Type B pancreatic cell (in vitro differentiated cells): ENCODE data around the gene CFAP58. TPM values are rescaled to one million over a fixed set of nuclear protein-coding genes. Genes with fewer than 3 reads are reported as not detected.

ENCODE experiments used
- DNase-seq: peaks from one replicate; pipeline ENCODE4 v3.0.0; 2021; ENCODE audit warnings: mixed read lengths; ENCODE audit not compliant: unreplicated experiment; ENCODE audit errors: extremely low spot score
- H3K27ac Mint-ChIP-seq: 2 replicates; pipeline ENCODE4 v1.8.0; 2021; ENCODE audit warnings: mild to moderate bottlenecking, mixed read lengths
- H3K27me3 Mint-ChIP-seq: 2 replicates; pipeline ENCODE4 v1.8.0; 2021; ENCODE audit warnings: mixed read lengths
- H3K36me3 Mint-ChIP-seq: 2 replicates; pipeline ENCODE4 v1.8.0; 2021; ENCODE audit warnings: mixed read lengths
- H3K4me1 Mint-ChIP-seq: one replicate; pipeline ENCODE4 v1.8.0; 2021; ENCODE audit warnings: mixed read lengths; ENCODE audit not compliant: unreplicated experiment
- H3K4me3 Mint-ChIP-seq: 2 replicates; pipeline ENCODE4 v1.8.0; 2021; ENCODE audit warnings: mild to moderate bottlenecking, mixed read lengths
- H3K9me3 Mint-ChIP-seq: 2 replicates; pipeline ENCODE4 v1.8.0; 2021; ENCODE audit warnings: mixed read lengths
- total RNA-seq: library from RNA; stranded (reverse); gene quantifications from 2 replicates; pipeline ENCODE4 v1.2.1, GENCODE V29; 2021; ENCODE audit warnings: low replicate concordance
- TF ChIP-seq, protein P1 (sequence below): fragments of 200-600 bp; sonication (generic); conservative IDR thresholded peaks from 2 replicates; pipeline ENCODE4 v1.5.0; 2021; ENCODE audit warnings: antibody characterized with exemption, mild to moderate bottlenecking

The CFAP58 gene
- total RNA-seq, 1 donor from 2014 or later, result 0.34 TPM

DNA sequence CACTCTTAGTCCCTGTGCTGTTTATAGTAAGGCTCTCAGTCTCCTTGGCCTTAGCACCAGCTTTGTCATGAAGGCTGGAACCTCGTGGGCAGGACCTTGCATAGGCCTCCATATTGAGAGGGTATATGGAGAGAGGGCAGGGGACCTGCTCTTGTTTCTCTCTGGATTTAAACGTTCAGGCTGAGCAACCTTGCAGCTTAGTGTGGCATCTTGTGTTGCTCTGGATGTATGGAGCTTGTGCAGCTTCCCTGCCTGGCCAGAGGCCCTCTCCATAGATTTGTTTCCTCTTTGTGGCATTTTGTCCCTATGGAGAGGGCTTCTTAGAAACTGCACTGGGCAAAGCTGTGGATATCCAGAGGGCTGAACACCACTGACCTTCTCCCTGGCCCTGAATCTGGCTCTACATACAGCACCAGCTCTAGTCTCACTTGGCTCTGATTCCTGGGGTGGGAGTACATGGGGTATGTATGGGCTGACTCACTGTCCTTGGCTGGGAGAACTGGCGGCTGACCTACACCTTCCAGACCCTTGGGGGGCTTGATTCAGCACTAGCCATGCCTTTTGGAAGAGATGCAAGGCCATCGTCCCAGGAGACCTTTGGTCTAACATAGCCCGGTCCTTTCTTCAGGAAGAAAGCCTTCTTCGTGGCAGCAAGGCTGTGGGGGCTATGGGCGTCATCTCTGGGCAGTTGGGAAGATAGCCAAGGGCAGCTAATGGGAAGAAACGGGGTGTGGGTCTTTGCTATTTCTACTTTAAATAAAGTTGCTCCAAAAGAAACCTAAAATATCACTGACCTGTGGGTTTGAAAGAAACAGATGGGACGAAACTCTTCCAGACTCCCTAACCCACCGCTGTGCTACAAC is 45.8 kb upstream of the CFAP58 start:
- peaks cover 3% of the 10 kb centered on the region for H3K27me3 Mint-ChIP-seq
- no peak overlapping the region for H3K27ac Mint-ChIP-seq
- TF ChIP-seq, protein P1, sequence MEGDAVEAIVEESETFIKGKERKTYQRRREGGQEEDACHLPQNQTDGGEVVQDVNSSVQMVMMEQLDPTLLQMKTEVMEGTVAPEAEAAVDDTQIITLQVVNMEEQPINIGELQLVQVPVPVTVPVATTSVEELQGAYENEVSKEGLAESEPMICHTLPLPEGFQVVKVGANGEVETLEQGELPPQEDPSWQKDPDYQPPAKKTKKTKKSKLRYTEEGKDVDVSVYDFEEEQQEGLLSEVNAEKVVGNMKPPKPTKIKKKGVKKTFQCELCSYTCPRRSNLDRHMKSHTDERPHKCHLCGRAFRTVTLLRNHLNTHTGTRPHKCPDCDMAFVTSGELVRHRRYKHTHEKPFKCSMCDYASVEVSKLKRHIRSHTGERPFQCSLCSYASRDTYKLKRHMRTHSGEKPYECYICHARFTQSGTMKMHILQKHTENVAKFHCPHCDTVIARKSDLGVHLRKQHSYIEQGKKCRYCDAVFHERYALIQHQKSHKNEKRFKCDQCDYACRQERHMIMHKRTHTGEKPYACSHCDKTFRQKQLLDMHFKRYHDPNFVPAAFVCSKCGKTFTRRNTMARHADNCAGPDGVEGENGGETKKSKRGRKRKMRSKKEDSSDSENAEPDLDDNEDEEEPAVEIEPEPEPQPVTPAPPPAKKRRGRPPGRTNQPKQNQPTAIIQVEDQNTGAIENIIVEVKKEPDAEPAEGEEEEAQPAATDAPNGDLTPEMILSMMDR, result no peak
- DNase-seq, result no peak
- H3K36me3 Mint-ChIP-seq, result peaks cover 6% of the 10 kb centered on the region
- peaks cover 4% of the 10 kb centered on the region for H3K9me3 Mint-ChIP-seq
- H3K4me1 Mint-ChIP-seq, result peaks cover 14% of the 10 kb centered on the region
- H3K4me3 Mint-ChIP-seq, result no peak overlapping the region

GRCh38 chr10:104308439-104308903 is 45.2 kb upstream of the CFAP58 start:
- peaks cover 3% of the 10 kb centered on the region for H3K27me3 Mint-ChIP-seq
- no peak for DNase-seq
- no peak overlapping the region for H3K4me3 Mint-ChIP-seq
- H3K27ac Mint-ChIP-seq, result no peak overlapping the region
- TF ChIP-seq, protein P1, result no peak
- H3K4me1 Mint-ChIP-seq, result peaks cover 14% of the 10 kb centered on the region
- peaks cover 4% of the 10 kb centered on the region for H3K9me3 Mint-ChIP-seq
- H3K36me3 Mint-ChIP-seq, result peaks cover 6% of the 10 kb centered on the region

DNA sequence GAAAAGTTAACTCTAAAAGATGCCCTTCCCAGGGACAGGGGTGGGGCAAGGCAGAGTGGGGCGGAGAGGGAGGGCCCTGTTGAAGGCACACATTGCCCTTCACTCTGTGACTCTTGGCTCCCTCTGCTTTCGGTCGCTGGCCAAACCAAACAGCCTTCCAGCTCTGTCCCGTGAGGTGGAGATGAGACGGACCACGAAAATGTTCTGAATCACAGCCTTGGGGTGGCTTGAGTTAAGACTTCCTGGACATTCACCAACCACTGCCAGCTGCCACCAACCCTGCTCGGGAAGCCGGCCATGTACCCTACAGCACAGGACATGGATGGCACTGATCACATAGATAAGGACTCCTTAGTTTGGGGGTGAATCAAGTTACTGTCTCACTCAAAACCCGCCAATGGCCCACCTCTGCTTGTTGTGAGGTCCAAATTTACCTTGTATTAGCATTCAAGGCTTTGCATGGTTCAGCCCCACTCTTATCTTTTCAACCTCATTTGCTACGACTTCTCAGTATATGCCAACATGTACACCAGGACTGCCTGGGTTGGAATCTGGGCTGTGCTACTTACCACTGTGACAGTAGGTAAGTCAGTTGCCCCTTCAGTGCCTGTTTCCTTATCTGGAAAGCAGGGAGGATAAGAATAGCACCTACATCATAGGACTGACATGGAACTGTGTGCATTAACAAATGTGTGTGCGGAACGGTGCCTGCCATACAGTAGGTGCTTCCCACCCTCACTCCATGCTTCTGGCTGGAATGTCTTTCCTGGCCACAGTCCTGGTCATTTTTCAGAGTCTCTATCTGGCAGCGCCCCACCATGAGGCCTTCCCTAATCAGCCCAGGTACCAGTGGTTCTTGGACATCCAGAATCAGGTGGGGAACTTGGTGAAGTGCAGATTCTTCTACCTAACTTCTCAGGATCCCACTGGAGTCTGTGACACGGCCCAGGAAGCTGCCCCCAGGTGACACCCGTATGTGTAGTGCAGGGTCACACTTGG is 43.4 kb upstream of the CFAP58 start:
- no peak overlapping the region for H3K27ac Mint-ChIP-seq
- H3K4me1 Mint-ChIP-seq, result peaks cover 8% of the 10 kb centered on the region
- H3K27me3 Mint-ChIP-seq, result peaks cover 3% of the 10 kb centered on the region
- H3K36me3 Mint-ChIP-seq, result peaks cover 3% of the 10 kb centered on the region
- TF ChIP-seq, protein P1, result no peak
- no peak for DNase-seq
- no peaks in the 10 kb centered on the region for H3K9me3 Mint-ChIP-seq
- H3K4me3 Mint-ChIP-seq, result no peak overlapping the region

DNA sequence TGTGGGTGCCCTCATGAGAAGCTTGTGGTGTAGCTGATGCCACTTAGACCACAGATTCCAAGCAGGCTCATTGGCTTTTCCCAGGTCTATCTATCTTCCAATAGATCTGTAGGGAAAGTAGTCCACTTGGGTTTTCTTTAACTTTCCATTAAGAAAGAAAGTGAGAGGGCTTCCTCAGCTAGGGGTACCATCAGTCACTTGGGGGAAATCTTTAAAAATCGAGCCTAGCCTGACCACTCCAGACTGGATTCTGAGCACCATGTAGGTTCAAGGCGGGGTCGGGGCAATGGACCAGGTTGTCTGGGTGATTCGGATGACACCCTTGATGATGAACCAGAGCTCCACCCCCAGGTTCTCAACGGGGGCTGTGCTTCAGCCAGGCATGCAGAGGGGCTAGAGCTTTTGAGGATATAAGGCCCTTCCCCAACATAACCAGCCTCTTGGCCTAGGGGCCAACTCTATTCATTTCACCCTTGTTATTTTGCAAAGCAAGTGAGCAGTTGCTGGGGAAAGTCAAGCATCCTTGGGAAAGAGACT is 42.4 kb upstream of the CFAP58 start:
- peak overlapping the region; percentile 29 for H3K27ac Mint-ChIP-seq
- H3K4me1 Mint-ChIP-seq, result peaks cover 3% of the 10 kb centered on the region
- no peaks in the 10 kb centered on the region for H3K27me3 Mint-ChIP-seq
- H3K9me3 Mint-ChIP-seq, result no peaks in the 10 kb centered on the region
- H3K4me3 Mint-ChIP-seq, result no peak overlapping the region
- H3K36me3 Mint-ChIP-seq, result peaks cover 3% of the 10 kb centered on the region
- TF ChIP-seq, protein P1, result no peak
- no peak for DNase-seq

- H3K9me3 Mint-ChIP-seq, result no peaks in the 10 kb centered on the region
- TF ChIP-seq, protein P1, result no peak
- no peak overlapping the region for H3K4me3 Mint-ChIP-seq
- no peak for DNase-seq
- peaks cover 17% of the 10 kb centered on the region for H3K4me1 Mint-ChIP-seq
- peaks cover 11% of the 10 kb centered on the region for H3K36me3 Mint-ChIP-seq
- no peaks in the 10 kb centered on the region for H3K27me3 Mint-ChIP-seq
- no peak overlapping the region for H3K27ac Mint-ChIP-seq
Observed at GRCh38 chr10:104314591-104315485, 38.8 kb upstream of the CFAP58 start.
